ENCODE measurements around the gene CD248.

DNA sequence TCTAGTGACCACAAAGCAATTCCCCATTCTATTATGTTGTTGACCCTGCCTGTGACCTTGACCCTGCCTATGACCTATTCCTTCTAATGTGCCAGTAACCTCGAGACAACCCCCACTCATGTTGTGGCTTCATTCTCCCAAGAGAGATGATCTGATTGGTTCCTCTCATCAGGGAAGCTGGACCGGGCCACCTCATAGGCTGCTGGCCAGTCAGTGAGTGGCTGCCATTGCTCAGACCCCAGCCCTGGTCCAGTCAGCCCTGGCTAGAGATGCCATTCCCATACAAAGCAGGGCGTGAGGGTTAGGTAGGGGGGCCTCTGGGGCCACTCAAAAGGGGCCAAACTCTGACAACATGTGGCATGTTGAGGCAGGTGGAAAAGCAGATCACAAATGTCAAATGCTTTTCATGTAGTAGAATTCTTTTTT lies 42.8 kb upstream of the CD248 start:
- TF ChIP-seq POLR2A (IDR thresholded peaks at IDR 0.05) = no peak
- no peak for TF ChIP-seq CTCF (IDR thresholded peaks at IDR 0.05)
- no peak for TF ChIP-seq POLR2AphosphoS5 (IDR thresholded peaks at IDR 0.05)
